SK-N-SH treated with all-trans-retinoic acid at 6 μM for 48 hours (cell line): ENCODE results near the gene B3GAT1.

ENCODE experiments used
- ATAC-seq: fragments of 200-7000 bp; cut with Tn5 transposase; 3 replicates; pipeline ENCODE4 v1.9.1; 2020; ENCODE audit warnings: mild to moderate bottlenecking, moderate library complexity
- ARNTL ChIP-seq: fragments of 450-650 bp; formaldehyde crosslinking; IDR thresholded peaks from 2 replicates; pipeline ENCODE4 v1.5.0; 2020; ENCODE audit warnings: low read depth, mild to moderate bottlenecking, moderate library complexity, borderline replicate concordance
- BACH2 ChIP-seq: fragments of 250-450 bp; sonication (Bioruptor Pico); IDR thresholded peaks from 2 replicates; pipeline ENCODE4 v1.9.0; 2021; ENCODE audit warnings: mild to moderate bottlenecking, borderline replicate concordance
- CSDC2 ChIP-seq: fragments of 250-450 bp; sonication (Bioruptor Pico); IDR thresholded peaks from 2 replicates; pipeline ENCODE4 v1.5.0; 2020; ENCODE audit warnings: mild to moderate bottlenecking, moderate library complexity
- ESRRG ChIP-seq: fragments of 250-450 bp; sonication (Bioruptor Pico); IDR thresholded peaks from 2 replicates; pipeline ENCODE4 v1.6.1; 2021; ENCODE audit warnings: mild to moderate bottlenecking
- GLIS3 ChIP-seq: fragments of 250-450 bp; sonication (Bioruptor Pico); IDR thresholded peaks from 2 replicates; pipeline ENCODE4 v1.5.0; 2020; ENCODE audit warnings: mild to moderate bottlenecking, moderate library complexity
- ISL1 ChIP-seq: fragments of 250-450 bp; sonication (Bioruptor Pico); IDR thresholded peaks from 2 replicates; pipeline ENCODE4 v2.1.2; 2022; ENCODE audit warnings: mild to moderate bottlenecking, moderate library complexity
- OSR1 ChIP-seq: fragments of 250-450 bp; sonication (Bioruptor Pico); IDR thresholded peaks from 2 replicates; pipeline ENCODE4 v1.8.0; 2022; ENCODE audit warnings: moderate library complexity, mild to moderate bottlenecking, inconsistent platforms
- RARB ChIP-seq: fragments of 250-450 bp; sonication (Bioruptor Pico); IDR thresholded peaks from 2 replicates; pipeline ENCODE4 v1.8.0; 2021; ENCODE audit warnings: mild to moderate bottlenecking, moderate library complexity
- SNAI2 ChIP-seq: fragments of 250-450 bp; sonication (Bioruptor Pico); IDR thresholded peaks from 2 replicates; pipeline ENCODE4 v1.5.0; 2020; ENCODE audit warnings: mild to moderate bottlenecking, moderate library complexity
- TCF4 ChIP-seq: fragments of 250-450 bp; sonication (Bioruptor Pico); IDR thresholded peaks from 2 replicates; pipeline ENCODE4 v1.8.0; 2021; ENCODE audit warnings: mild to moderate bottlenecking, moderate library complexity, borderline replicate concordance
- TOX ChIP-seq: fragments of 250-450 bp; sonication (Bioruptor Pico); IDR thresholded peaks from 2 replicates; pipeline ENCODE4 v1.8.0; 2021; ENCODE audit warnings: mild to moderate bottlenecking, moderate library complexity, borderline replicate concordance
- ZC3H10 ChIP-seq: fragments of 250-450 bp; sonication (Bioruptor Pico); IDR thresholded peaks from 2 replicates; pipeline ENCODE4 v1.5.1; 2021; ENCODE audit warnings: mild to moderate bottlenecking, moderate library complexity
- ZFP3 ChIP-seq: fragments of 250-450 bp; sonication (Bioruptor Pico); IDR thresholded peaks from 2 replicates; pipeline ENCODE4 v1.5.0; 2020; ENCODE audit warnings: mild to moderate bottlenecking, moderate library complexity
- ZFP30 ChIP-seq: fragments of 450-650 bp; formaldehyde crosslinking; IDR thresholded peaks from 2 replicates; pipeline ENCODE4 v1.5.0; 2022; ENCODE audit warnings: mild to moderate bottlenecking, moderate library complexity
- ZNF565 ChIP-seq: fragments of 450-650 bp; formaldehyde crosslinking; conservative IDR thresholded peaks from 2 replicates; pipeline ENCODE4 v1.5.0; 2020; ENCODE audit warnings: low read depth, mild to moderate bottlenecking, moderate library complexity
- ZNF70 ChIP-seq: fragments of 450-650 bp; formaldehyde crosslinking; IDR thresholded peaks from 2 replicates; pipeline ENCODE4 v1.5.0; 2020; ENCODE audit warnings: mild to moderate bottlenecking, moderate library complexity
- ZNF8 ChIP-seq: fragments of 450-650 bp; formaldehyde crosslinking; IDR thresholded peaks from 2 replicates; pipeline ENCODE4 v1.5.0; 2020; ENCODE audit warnings: mild to moderate bottlenecking, moderate library complexity
- TF ChIP-seq, protein P1 (sequence below): fragments of 250-450 bp; sonication (Bioruptor Pico); IDR thresholded peaks from 2 replicates; pipeline ENCODE4 v1.5.1; 2021; ENCODE audit warnings: mild to moderate bottlenecking, moderate library complexity
- TF ChIP-seq, protein P2 (sequence below): fragments of 250-450 bp; sonication (Bioruptor Pico); IDR thresholded peaks from 2 replicates; pipeline ENCODE4 v1.8.0; 2020; ENCODE audit warnings: mild to moderate bottlenecking, moderate library complexity, borderline replicate concordance
- TF ChIP-seq, protein P3 (sequence below): fragments of 250-450 bp; sonication (Bioruptor Pico); IDR thresholded peaks from 2 replicates; pipeline ENCODE4 v1.5.0; 2020; ENCODE audit warnings: mild to moderate bottlenecking, moderate library complexity
- TF ChIP-seq, protein P4 (sequence below): fragments of 250-450 bp; sonication (Bioruptor Pico); IDR thresholded peaks from 2 replicates; pipeline ENCODE4 v1.5.1; 2020; ENCODE audit warnings: low read depth, mild to moderate bottlenecking, moderate library complexity
- TF ChIP-seq, protein P5 (sequence below): fragments of 250-450 bp; sonication (Bioruptor Pico); IDR thresholded peaks from 2 replicates; pipeline ENCODE4 v1.8.0; 2021; ENCODE audit warnings: low read depth, mild to moderate bottlenecking, moderate library complexity, borderline replicate concordance

Gene B3GAT1

DNA sequence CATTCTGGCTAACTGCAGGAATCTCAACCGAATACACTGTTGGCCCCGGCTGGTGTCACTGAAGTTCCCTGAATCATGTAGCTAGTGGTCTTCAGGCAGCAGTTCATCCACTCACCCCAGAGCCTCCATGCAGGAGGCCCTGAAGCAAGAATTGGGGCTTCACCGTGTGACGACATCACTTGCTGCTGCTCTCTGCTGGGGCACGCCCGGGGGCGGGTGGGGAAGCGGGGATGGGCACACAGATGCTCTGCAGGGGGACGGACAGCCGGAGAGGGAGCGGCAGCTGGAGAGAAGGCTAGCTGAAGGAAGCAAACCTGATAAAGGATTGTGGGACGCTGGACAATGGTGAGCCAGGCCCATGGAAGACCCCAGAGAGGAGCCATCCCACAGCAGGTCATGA lies 17.0 kb downstream of the B3GAT1 start:
- TF ChIP-seq RARB (CRISPR knock-in tag) (no peak), OSR1 (no peak), ZC3H10 (CRISPR knock-in tag) (no peak), BACH2 (CRISPR knock-in tag) (no peak), SNAI2 (no peak), ISL1 (CRISPR knock-in tag) (no peak), ZFP3 (CRISPR knock-in tag) (no peak), GLIS3 (no peak), ZNF8 (no peak), ZNF565 (CRISPR knock-in tag) (no peak)
- TF ChIP-seq, protein P1, sequence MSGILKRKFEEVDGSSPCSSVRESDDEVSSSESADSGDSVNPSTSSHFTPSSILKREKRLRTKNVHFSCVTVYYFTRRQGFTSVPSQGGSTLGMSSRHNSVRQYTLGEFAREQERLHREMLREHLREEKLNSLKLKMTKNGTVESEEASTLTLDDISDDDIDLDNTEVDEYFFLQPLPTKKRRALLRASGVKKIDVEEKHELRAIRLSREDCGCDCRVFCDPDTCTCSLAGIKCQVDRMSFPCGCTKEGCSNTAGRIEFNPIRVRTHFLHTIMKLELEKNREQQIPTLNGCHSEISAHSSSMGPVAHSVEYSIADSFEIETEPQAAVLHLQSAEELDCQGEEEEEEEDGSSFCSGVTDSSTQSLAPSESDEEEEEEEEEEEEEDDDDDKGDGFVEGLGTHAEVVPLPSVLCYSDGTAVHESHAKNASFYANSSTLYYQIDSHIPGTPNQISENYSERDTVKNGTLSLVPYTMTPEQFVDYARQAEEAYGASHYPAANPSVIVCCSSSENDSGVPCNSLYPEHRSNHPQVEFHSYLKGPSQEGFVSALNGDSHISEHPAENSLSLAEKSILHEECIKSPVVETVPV (CRISPR knock-in tag), result no peak
- no peak for ATAC-seq

DNA sequence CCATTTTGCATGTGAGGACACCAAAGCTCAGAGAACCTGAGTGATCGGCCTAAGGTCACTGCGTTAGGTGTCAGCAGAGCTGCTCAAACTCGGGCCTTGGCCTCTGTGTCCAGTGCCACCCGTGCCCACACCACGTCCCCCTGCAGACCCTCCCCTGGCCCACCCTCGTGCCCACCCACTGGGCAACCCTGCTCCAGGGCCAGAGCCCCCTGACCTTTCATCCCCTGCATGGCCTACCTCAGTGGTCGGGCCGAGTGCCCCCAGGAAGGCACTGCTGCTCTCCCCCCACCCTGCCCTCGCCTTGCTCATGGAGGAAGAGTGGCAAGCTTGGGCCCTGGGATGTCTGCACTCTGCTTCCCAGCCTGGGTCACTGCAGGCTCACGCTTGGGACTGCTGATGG lies 17.7 kb downstream of the B3GAT1 start:
- no peak for ATAC-seq
- TF ChIP-seq ZFP30 (CRISPR knock-in tag) (no peak), ZNF565 (CRISPR knock-in tag) (no peak), ESRRG (no peak), GLIS3 (no peak), ZFP3 (CRISPR knock-in tag) (no peak), TCF4 (CRISPR knock-in tag) (no peak), CSDC2 (CRISPR knock-in tag) (no peak), ZNF8 (no peak), ARNTL (CRISPR knock-in tag) (no peak), ZNF70 (CRISPR knock-in tag) (no peak), ISL1 (CRISPR knock-in tag) (no peak), TOX (CRISPR knock-in tag) (no peak), RARB (CRISPR knock-in tag) (no peak), SNAI2 (no peak), ZC3H10 (CRISPR knock-in tag) (no peak)
- TF ChIP-seq, protein P2, sequence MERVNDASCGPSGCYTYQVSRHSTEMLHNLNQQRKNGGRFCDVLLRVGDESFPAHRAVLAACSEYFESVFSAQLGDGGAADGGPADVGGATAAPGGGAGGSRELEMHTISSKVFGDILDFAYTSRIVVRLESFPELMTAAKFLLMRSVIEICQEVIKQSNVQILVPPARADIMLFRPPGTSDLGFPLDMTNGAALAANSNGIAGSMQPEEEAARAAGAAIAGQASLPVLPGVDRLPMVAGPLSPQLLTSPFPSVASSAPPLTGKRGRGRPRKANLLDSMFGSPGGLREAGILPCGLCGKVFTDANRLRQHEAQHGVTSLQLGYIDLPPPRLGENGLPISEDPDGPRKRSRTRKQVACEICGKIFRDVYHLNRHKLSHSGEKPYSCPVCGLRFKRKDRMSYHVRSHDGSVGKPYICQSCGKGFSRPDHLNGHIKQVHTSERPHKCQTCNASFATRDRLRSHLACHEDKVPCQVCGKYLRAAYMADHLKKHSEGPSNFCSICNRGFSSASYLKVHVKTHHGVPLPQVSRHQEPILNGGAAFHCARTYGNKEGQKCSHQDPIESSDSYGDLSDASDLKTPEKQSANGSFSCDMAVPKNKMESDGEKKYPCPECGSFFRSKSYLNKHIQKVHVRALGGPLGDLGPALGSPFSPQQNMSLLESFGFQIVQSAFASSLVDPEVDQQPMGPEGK (CRISPR knock-in tag), result no peak
- TF ChIP-seq, protein P3, sequence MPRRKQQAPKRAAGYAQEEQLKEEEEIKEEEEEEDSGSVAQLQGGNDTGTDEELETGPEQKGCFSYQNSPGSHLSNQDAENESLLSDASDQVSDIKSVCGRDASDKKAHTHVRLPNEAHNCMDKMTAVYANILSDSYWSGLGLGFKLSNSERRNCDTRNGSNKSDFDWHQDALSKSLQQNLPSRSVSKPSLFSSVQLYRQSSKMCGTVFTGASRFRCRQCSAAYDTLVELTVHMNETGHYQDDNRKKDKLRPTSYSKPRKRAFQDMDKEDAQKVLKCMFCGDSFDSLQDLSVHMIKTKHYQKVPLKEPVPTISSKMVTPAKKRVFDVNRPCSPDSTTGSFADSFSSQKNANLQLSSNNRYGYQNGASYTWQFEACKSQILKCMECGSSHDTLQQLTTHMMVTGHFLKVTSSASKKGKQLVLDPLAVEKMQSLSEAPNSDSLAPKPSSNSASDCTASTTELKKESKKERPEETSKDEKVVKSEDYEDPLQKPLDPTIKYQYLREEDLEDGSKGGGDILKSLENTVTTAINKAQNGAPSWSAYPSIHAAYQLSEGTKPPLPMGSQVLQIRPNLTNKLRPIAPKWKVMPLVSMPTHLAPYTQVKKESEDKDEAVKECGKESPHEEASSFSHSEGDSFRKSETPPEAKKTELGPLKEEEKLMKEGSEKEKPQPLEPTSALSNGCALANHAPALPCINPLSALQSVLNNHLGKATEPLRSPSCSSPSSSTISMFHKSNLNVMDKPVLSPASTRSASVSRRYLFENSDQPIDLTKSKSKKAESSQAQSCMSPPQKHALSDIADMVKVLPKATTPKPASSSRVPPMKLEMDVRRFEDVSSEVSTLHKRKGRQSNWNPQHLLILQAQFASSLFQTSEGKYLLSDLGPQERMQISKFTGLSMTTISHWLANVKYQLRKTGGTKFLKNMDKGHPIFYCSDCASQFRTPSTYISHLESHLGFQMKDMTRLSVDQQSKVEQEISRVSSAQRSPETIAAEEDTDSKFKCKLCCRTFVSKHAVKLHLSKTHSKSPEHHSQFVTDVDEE (CRISPR knock-in tag), result no peak
- TF ChIP-seq, protein P4, sequence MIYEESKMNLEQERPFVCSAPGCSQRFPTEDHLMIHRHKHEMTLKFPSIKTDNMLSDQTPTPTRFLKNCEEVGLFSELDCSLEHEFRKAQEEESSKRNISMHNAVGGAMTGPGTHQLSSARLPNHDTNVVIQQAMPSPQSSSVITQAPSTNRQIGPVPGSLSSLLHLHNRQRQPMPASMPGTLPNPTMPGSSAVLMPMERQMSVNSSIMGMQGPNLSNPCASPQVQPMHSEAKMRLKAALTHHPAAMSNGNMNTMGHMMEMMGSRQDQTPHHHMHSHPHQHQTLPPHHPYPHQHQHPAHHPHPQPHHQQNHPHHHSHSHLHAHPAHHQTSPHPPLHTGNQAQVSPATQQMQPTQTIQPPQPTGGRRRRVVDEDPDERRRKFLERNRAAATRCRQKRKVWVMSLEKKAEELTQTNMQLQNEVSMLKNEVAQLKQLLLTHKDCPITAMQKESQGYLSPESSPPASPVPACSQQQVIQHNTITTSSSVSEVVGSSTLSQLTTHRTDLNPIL (CRISPR knock-in tag), result no peak
- TF ChIP-seq, protein P1 (CRISPR knock-in tag), result no peak

DNA sequence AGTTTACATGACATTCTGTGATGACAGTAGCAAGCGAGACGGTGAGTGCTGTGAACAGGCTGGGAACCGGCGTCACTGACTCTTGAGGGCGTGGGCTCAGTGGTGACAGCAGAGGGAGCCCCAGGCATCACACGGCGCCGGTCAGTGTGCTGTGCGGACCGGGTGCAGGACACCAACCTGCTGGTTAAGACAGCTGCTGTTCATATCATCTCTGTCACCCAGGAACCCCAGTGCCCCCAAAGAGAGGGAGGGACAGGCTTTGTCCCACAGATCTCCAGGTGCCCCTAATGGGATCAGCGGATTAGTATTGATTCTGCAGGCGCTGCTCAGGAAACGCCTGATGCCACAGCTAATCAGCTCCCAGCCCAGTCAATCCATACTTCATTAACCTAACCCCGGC lies 18.4 kb downstream of the B3GAT1 start:
- ATAC-seq, result no peak
- no peak for TF ChIP-seq ISL1 (CRISPR knock-in tag)
- TF ChIP-seq, protein P4 (CRISPR knock-in tag), result no peak
- TF ChIP-seq ZFP30 (CRISPR knock-in tag), result no peak
- TF ChIP-seq ESRRG, result no peak
- no peak for TF ChIP-seq ZC3H10 (CRISPR knock-in tag)
- TF ChIP-seq, protein P1 (CRISPR knock-in tag), result no peak
- TF ChIP-seq OSR1, result no peak
- TF ChIP-seq TOX (CRISPR knock-in tag), result no peak
- TF ChIP-seq, protein P5, sequence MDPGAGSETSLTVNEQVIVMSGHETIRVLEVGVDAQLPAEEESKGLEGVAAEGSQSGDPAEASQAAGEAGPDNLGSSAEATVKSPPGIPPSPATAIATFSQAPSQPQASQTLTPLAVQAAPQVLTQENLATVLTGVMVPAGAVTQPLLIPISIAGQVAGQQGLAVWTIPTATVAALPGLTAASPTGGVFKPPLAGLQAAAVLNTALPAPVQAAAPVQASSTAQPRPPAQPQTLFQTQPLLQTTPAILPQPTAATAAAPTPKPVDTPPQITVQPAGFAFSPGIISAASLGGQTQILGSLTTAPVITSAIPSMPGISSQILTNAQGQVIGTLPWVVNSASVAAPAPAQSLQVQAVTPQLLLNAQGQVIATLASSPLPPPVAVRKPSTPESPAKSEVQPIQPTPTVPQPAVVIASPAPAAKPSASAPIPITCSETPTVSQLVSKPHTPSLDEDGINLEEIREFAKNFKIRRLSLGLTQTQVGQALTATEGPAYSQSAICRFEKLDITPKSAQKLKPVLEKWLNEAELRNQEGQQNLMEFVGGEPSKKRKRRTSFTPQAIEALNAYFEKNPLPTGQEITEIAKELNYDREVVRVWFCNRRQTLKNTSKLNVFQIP, result no peak
- no peak for TF ChIP-seq ZNF565 (CRISPR knock-in tag)
- no peak for TF ChIP-seq RARB (CRISPR knock-in tag)
- TF ChIP-seq ZFP3 (CRISPR knock-in tag), result no peak
- no peak for TF ChIP-seq CSDC2 (CRISPR knock-in tag)
